ENCODE measurements around the gene TAF3.

Gene TAF3

DNA sequence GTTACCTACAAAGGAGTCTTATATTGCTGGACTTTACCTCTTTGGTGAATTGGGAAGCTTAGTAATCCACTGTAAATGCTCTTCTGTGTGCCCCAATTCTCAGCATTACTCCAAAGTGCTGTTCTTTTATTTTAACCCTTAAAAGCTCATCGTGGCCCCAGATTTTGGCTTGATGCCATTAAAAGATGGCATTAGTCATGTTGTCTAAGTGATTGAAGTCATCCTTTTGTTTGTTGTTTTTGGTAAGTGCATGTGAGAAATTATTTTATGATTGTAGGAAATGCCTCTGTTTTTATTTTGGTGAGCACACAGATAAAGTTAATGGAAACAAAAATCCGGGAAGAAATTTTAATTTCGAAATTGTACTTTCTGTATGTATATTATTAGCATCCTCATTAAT lies 153.6 kb downstream of the TAF3 start:
- no peak for DNase-seq
- no peaks in the 10 kb centered on the region for H3K36me3 ChIP-seq
- H3K27me3 ChIP-seq, result no peaks in the 10 kb centered on the region
- TF ChIP-seq, protein P1, sequence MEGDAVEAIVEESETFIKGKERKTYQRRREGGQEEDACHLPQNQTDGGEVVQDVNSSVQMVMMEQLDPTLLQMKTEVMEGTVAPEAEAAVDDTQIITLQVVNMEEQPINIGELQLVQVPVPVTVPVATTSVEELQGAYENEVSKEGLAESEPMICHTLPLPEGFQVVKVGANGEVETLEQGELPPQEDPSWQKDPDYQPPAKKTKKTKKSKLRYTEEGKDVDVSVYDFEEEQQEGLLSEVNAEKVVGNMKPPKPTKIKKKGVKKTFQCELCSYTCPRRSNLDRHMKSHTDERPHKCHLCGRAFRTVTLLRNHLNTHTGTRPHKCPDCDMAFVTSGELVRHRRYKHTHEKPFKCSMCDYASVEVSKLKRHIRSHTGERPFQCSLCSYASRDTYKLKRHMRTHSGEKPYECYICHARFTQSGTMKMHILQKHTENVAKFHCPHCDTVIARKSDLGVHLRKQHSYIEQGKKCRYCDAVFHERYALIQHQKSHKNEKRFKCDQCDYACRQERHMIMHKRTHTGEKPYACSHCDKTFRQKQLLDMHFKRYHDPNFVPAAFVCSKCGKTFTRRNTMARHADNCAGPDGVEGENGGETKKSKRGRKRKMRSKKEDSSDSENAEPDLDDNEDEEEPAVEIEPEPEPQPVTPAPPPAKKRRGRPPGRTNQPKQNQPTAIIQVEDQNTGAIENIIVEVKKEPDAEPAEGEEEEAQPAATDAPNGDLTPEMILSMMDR (IDR thresholded peaks at IDR 0.05; ENCODE audit: low read depth, low read length), result no peak
- H3K4me1 ChIP-seq, result peaks cover 2% of the 10 kb centered on the region
- no peaks in the 10 kb centered on the region for H3K9me3 ChIP-seq
- H3K4me3 ChIP-seq (ENCODE audit: low read depth, low read length), result no peak overlapping the region

DNA sequence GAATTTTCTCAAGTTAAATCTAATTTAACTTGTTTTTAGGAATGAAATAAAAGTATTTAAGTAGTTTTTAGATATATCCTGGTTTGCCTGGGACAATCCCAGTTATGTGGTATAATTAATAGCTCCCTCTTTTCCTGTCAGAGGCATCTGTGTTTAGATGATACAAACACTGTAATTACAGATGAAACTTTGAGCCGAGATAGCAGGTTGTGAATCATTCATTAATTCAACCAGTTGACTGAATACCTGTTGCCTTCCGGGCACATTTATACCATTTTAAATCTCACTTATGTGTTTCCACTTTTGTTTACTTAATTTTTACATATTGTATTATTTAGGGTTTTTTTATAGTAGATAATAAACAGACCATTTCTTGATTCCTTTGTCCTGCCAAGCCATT lies 154.1 kb downstream of the TAF3 start:
- Histone ChIP-seq H3K4me3 (ENCODE audit: low read depth, low read length) (no peak overlapping the region), H3K27me3 (no peaks in the 10 kb centered on the region), H3K4me1 (peaks cover 2% of the 10 kb centered on the region), H3K9me3 (no peaks in the 10 kb centered on the region), H3K36me3 (no peaks in the 10 kb centered on the region)
- TF ChIP-seq, protein P1 (IDR thresholded peaks at IDR 0.05; ENCODE audit: low read depth, low read length), result no peak
- DNase-seq, result no peak

DNA sequence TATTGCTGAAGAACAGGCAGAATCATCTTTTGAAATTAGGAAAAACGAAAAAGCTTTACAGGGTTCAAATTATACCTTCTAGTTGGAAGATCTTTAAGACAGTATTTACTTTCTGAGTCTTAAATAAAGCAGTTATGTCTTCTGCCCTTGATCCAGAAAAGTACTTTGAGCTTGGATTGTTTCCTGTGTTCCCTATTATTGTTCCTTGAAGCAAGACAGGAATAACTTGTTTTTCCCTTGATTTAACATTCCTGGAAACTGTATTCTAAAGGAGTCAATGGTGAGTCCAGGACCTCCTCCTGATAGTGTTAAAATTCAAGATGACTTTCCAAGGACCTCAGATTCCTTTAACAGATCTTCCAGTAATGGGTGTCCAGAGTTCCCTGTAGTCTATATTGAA lies 161.9 kb downstream of the TAF3 start:
- DNase-seq, result no peak
- Histone ChIP-seq H3K4me3 (ENCODE audit: low read depth, low read length) (no peak overlapping the region), H3K36me3 (peaks cover 3% of the 10 kb centered on the region; the same call in 1 of the 2 replicates), H3K4me1 (peaks cover 4% of the 10 kb centered on the region; the same call in 1 of the 2 replicates), H3K9me3 (no peaks in the 10 kb centered on the region), H3K27me3 (no peaks in the 10 kb centered on the region)
- TF ChIP-seq, protein P1 (IDR thresholded peaks at IDR 0.05; ENCODE audit: low read depth, low read length), result no peak

DNA sequence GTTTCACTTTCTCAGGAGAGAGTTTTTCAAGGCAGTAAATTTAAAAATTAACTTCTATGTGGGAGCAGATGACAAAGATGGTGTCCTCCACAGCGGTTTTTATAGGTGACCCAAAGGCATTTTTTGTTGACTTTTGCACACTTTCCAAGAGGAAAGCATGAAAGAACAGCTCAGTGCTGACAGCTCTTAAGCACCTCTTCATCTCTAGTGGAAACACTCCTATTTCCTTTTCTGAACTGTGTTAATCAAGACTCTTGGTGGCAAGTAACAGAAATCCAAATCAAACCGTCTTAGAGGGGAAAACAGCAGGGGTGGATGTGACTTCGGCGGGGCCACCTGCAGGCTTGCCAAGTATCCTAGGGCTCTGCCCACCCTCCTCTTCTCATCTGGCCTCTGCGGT lies 164.4 kb downstream of the TAF3 start:
- TF ChIP-seq, protein P1 (IDR thresholded peaks at IDR 0.05; ENCODE audit: low read depth, low read length), result no peak
- peaks cover 3% of the 10 kb centered on the region; the same call in 1 of the 2 replicates for H3K36me3 ChIP-seq
- H3K4me1 ChIP-seq, result peaks cover 4% of the 10 kb centered on the region; the same call in 1 of the 2 replicates

DNA sequence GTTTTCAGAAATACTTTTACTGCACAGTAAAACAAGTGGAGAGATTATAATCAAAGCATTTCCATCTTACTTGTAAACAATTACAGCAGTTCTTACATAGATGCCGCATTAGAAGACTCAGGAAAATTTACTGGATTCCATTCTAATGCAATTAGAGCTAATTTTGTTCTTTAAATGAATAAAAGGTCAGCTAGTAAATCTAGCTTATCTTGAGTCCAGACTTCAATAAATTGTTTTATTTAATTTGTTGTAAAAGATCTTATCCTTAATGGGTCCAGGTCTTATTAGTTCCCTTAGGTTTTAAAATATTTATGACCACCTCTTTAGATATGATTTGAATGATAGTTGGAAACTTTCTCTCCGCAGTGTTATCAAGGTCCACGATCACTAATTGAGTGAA lies 166.0 kb downstream of the TAF3 start:
- H3K4me3 ChIP-seq (ENCODE audit: low read depth, low read length), result no peak overlapping the region
- H3K9me3 ChIP-seq, result no peaks in the 10 kb centered on the region
- H3K4me1 ChIP-seq, result peaks cover 4% of the 10 kb centered on the region; the same call in 1 of the 2 replicates
- TF ChIP-seq, protein P1 (IDR thresholded peaks at IDR 0.05; ENCODE audit: low read depth, low read length), result no peak
- DNase-seq, result no peak
- no peaks in the 10 kb centered on the region for H3K36me3 ChIP-seq
- H3K27me3 ChIP-seq, result no peaks in the 10 kb centered on the region

More for the DNA sequence above, 164.4 kb downstream of the TAF3 start:
- Histone ChIP-seq H3K4me3 (ENCODE audit: low read depth, low read length) (no peak overlapping the region), H3K9me3 (no peaks in the 10 kb centered on the region), H3K27me3 (no peaks in the 10 kb centered on the region)
- no peak for DNase-seq

DNA sequence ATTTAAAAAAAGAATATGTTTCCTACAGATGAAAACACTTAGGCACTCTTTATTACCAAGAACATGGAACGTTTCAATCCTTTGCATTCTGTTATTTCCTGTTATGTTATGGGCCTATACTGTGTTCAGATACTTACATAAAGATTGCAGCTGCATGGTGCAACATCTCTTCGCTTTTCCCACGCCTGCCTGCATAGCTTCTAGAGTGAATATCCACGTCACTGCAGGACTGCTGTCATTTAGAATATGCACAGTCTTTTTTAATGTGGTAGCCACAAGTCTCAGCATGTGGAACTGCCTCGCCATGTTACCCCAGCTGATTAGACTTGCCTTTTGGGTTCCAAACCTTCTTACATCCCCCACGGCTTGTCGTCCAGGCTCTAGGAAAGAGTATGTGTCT lies 166.6 kb downstream of the TAF3 start:
- no peaks in the 10 kb centered on the region for H3K36me3 ChIP-seq
- TF ChIP-seq, protein P1 (IDR thresholded peaks at IDR 0.05; ENCODE audit: low read depth, low read length), result no peak
- H3K27me3 ChIP-seq, result no peaks in the 10 kb centered on the region
- peaks cover 4% of the 10 kb centered on the region; the same call in 1 of the 2 replicates for H3K4me1 ChIP-seq
- DNase-seq, result no peak
- no peak overlapping the region for H3K4me3 ChIP-seq (ENCODE audit: low read depth, low read length)
- H3K9me3 ChIP-seq, result no peaks in the 10 kb centered on the region

All from BE2C (cell line).